Sigmoid colon (tissue), 7 donors: ENCODE data around the gene UTP15. TPM values are rescaled to one million over a fixed set of nuclear protein-coding genes. Genes with fewer than 3 reads are reported as not detected.

ENCODE experiments used
- DNase-seq: peaks from one replicate; pipeline ENCODE4 v3.0.0-alpha.2; 2019
- H3K27ac ChIP-seq, 4 donors: fragments of 200-600 bp; sonication (generic); one replicate each; pipeline ENCODE4 v1.5.1; 2016 to 2019; ENCODE audit warnings: mild to moderate bottlenecking in 1 of 4
- H3K27me3 ChIP-seq, 3 donors: fragments of 200-600 bp; sonication (generic); one replicate each; pipeline ENCODE4 v1.5.1; 2019; ENCODE audit warnings: mild to moderate bottlenecking in 1 of 3
- H3K36me3 ChIP-seq, 4 donors: fragments of 200-600 bp; sonication (generic); one replicate each; pipeline ENCODE4 v1.5.1; 2016 to 2019
- H3K4me1 ChIP-seq, 4 donors: fragments of 200-600 bp; sonication (generic); one replicate each; pipeline ENCODE4 v1.5.1; 2017 to 2019
- H3K4me3 ChIP-seq, 4 donors: fragments of 200-600 bp; sonication (generic); one replicate each; pipeline ENCODE4 v1.5.1; 2017 to 2019; ENCODE audit warnings: mild to moderate bottlenecking in 2 of 4, moderate library complexity in 1 of 4
- H3K9me3 ChIP-seq, 4 donors: fragments of 200-600 bp in 3 of 4; sonication (generic) in 3 of 4; one replicate each; pipeline versions ENCODE4 v1.5.1 to v1.6.1; 2013 to 2019
- CTCF ChIP-seq, 4 experiments: fragments of 450-650 bp in 3 of 4; fragments of 200-600 bp in 1 of 4; IDR thresholded peaks; one replicate each; pipeline ENCODE4 v1.5.1; 2016 to 2019; ENCODE audit warnings: antibody characterized with exemption in 4 of 4, mild to moderate bottlenecking in 3 of 4, moderate library complexity in 2 of 4
- EP300 ChIP-seq, 4 donors: sonication (generic); formaldehyde crosslinking; IDR thresholded peaks; one replicate each; pipeline ENCODE4 v1.6.1; 2017; ENCODE audit warnings: antibody characterized with exemption in 4 of 4
- POLR2A ChIP-seq, 2 donors: fragments of 450-650 bp; IDR thresholded peaks; one replicate each; pipeline ENCODE4 v1.6.1; 2016; ENCODE audit warnings: antibody characterized with exemption in 2 of 2, mild to moderate bottlenecking in 2 of 2, moderate library complexity in 2 of 2
- POLR2AphosphoS5 ChIP-seq, 4 donors: sonication (generic); formaldehyde crosslinking; IDR thresholded peaks; one replicate each; pipeline ENCODE4 v1.6.1; 2017; ENCODE audit warnings: antibody characterized with exemption in 4 of 4
- WGBS, 2 donors: extraction: QIAGEN DNeasy Blood & Tissue Kit; methylation state at CpG; one replicate each; pipeline ENCODE4 v1.1.7; 2013; 5-methylcytosine and 5-hydroxymethylcytosine counted together
- intact Hi-C: fragments of 100-400 bp; cut with DNase I; formaldehyde crosslinking; loops from one replicate; pipeline ENCODE4 v1.15.1; 2023
- polyA plus RNA-seq, 3 donors: library from polyadenylated mRNA; stranded (reverse); fragments of 200-250 nt; gene quantifications; one replicate each; pipeline ENCODE4 v1.2.3, GENCODE V29; 2013
- total RNA-seq, 4 donors: library from RNA; depleted of rRNA; stranded (reverse); fragments of >200 nt; gene quantifications; one replicate each; pipeline ENCODE4 v1.1.0, GENCODE V29; 2016
- donor health status: healthy with polysubstance abuse.
- donor health status: Bipolar disorder and iron deficiency.
- donor health status: healthy.

Gene UTP15
- 10 to 100 TPM; 14.4 to 27.8 (median 16.3) TPM for total RNA-seq
- 1 to 10 TPM; 2.8 to 6.1 (median 3.0) TPM for polyA plus RNA-seq

DNA sequence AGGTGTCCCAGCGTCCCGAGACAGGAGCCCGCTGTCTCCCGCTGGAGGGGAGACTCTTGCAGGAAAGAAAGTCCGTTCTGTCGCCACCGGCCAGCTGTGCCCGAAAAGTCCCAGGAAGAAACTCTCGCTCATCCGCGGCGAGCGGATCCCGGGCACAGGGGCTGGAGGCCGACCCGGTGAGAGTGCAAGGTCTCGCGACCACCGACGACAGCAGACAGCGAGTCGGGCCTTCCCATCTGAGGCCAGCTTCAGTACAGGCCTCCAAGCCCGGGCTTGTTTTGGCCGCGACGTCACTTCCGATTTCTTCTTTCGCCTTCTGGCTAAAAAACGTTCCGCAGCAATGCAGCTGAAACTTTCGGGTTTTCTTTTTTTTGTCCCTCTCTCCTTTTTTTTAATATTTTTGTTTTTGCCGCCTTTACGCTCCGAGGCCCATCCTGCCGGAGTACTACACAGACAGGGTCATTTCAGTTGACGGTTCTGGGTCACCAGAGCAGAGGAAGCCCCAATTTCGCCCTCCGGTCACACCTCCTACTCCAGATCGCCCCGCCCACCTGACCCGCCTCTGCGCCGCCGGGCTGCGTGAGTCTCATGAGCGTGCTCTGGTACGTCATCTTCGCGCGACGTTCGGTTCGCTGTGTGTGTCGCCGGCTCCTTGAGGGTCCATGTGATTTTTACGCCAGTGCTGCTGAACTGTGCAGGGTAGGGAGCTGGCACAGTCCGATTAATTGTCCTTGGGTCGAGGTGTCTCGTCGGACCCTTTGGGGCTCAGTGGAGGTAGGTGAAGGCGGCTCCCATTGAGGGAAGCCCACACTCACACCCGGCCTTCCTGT lies at the start of gene UTP15, which contains the start of gene ANKRA2:
Gene UTP15, plus strand, starts transcription at position 605 of the 830 bp plus-strand sequence. CDS start 1,602 bp downstream, outside the sequence.
Gene ANKRA2, minus strand, starts transcription at position 501 of the 830 bp plus-strand sequence. CDS start 2,758 bp downstream, outside the sequence.
- Histone ChIP-seq H3K27me3 (no peaks in the 10 kb centered on the region), H3K9me3 (no peaks in the 10 kb centered on the region), H3K4me1 (peaks cover 0 to 35% (median 29%) of the 10 kb centered on the region in 4 donors), H3K4me3 (peak within 1 kb of the TSS; percentile 83 to 94 (median 88)), H3K27ac (peak within 1 kb of the TSS; percentile 93 to 98 (median 96)), H3K36me3 (peaks cover 6 to 46% (median 12%) of the 10 kb centered on the region in 4 donors)
- TF ChIP-seq POLR2AphosphoS5 (IDR thresholded peaks at IDR 0.05) = peak; percentile 70 to 84 (median 80)
- no peak for TF ChIP-seq CTCF (IDR thresholded peaks at IDR 0.05)
- TF ChIP-seq POLR2A (IDR thresholded peaks at IDR 0.05) = no peak
- TF ChIP-seq EP300 (IDR thresholded peaks at IDR 0.05) = peak in 2 of 4 donors; percentile 3 to 73
- WGBS, 2 donors = 0% methylated on average over 62 of the region's 62 CpGs
- intact Hi-C loops = loop anchor here (2.0 kb wide), 1 partner anchor 67 kb away; the partner anchor contains the start of gene BTF3
- DNase-seq = peak; percentile 99

GRCh38 chr5:73519531-73520283 lies 45.8 kb upstream of the UTP15 start:
- H3K27ac ChIP-seq = no peak overlapping the region
- no peaks in the 10 kb centered on the region for H3K36me3 ChIP-seq
- WGBS, 2 donors = 9 to 21% methylated on average over 16 of the region's 16 CpGs
- TF ChIP-seq POLR2AphosphoS5 (IDR thresholded peaks at IDR 0.05) (no peak), POLR2A (IDR thresholded peaks at IDR 0.05) (no peak), EP300 (IDR thresholded peaks at IDR 0.05) (no peak), CTCF (IDR thresholded peaks at IDR 0.05) (peak; percentile 35 to 68 (median 52))
- H3K9me3 ChIP-seq = no peaks in the 10 kb centered on the region
- H3K27me3 ChIP-seq = no peaks in the 10 kb centered on the region
- no peaks in the 10 kb centered on the region for H3K4me1 ChIP-seq
- H3K4me3 ChIP-seq = no peak overlapping the region
- DNase-seq = no peak
- intact Hi-C loops = loop anchor here (1.0 kb wide), 1 partner anchor 18 kb away; no protein-coding TSS in a partner anchor

- intact Hi-C loops = no loop called here
- Histone ChIP-seq H3K4me3 (no peak overlapping the region), H3K4me1 (no peaks in the 10 kb centered on the region), H3K9me3 (no peaks in the 10 kb centered on the region), H3K27me3 (no peaks in the 10 kb centered on the region), H3K27ac (no peak overlapping the region), H3K36me3 (no peaks in the 10 kb centered on the region)
- no peak for DNase-seq
- TF ChIP-seq CTCF (IDR thresholded peaks at IDR 0.05) (no peak), POLR2A (IDR thresholded peaks at IDR 0.05) (no peak), POLR2AphosphoS5 (IDR thresholded peaks at IDR 0.05) (no peak), EP300 (IDR thresholded peaks at IDR 0.05) (no peak)
- 86 to 92% methylated on average over 7 of the region's 7 CpGs for WGBS, 2 donors
Observed at GRCh38 chr5:73522989-73523388, 42.6 kb upstream of the UTP15 start.

DNA sequence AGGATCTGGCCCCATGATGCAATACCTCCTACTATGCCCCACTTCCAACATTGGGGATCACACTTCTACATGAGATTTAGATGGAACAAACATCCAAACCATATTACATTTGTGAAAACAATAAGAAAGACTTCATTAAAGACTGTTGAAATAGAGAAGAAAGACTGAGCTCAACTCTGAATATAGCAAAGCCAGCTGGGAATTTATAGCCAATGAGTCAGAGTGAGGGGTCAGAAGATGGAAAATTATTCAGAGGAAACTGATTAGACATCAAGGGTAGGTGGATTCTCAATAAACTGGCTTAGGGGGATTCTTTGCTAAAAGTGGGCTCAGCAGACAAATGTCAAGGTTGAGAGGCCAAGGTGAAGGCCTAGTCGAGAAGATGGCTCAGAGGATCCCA lies 41.7 kb upstream of the UTP15 start:
- DNase-seq = no peak
- no peaks in the 10 kb centered on the region for H3K4me1 ChIP-seq
- no peaks in the 10 kb centered on the region for H3K9me3 ChIP-seq
- intact Hi-C loops = no loop called here
- H3K36me3 ChIP-seq = no peaks in the 10 kb centered on the region
- H3K4me3 ChIP-seq = no peak overlapping the region
- no peaks in the 10 kb centered on the region for H3K27me3 ChIP-seq
- H3K27ac ChIP-seq = no peak overlapping the region
- WGBS, 2 donors = 82 to 85% methylated on average over 1 of the region's 1 CpG
- no peak for TF ChIP-seq POLR2AphosphoS5 (IDR thresholded peaks at IDR 0.05)
- no peak for TF ChIP-seq POLR2A (IDR thresholded peaks at IDR 0.05)
- no peak for TF ChIP-seq CTCF (IDR thresholded peaks at IDR 0.05)
- TF ChIP-seq EP300 (IDR thresholded peaks at IDR 0.05) = no peak
